ENCODE data around the gene U2AF1L4.

The U2AF1L4 gene

GRCh38 chr19:35742121-35742724 lies 3.0 kb downstream of the U2AF1L4 start, which contains the start of gene IGFLR1:
TSS of gene IGFLR1 (minus strand) at chr19:35742452. CDS start at chr19:35741180, 1,272 bp downstream.
- DNase-seq (ENCODE audit: low read depth, low spot score), result peak; percentile 61

- DNase-seq (ENCODE audit: low read depth, low spot score), result no peak
Observed at GRCh38 chr19:35741203-35741515, 4.1 kb downstream of the U2AF1L4 start.

- DNase-seq (ENCODE audit: low read depth, low spot score), result peak; percentile 92
Observed at GRCh38 chr19:35740423-35741202, 4.6 kb downstream of the U2AF1L4 start.

GRCh38 chr19:35740108-35740422 lies 5.2 kb downstream of the U2AF1L4 start:
- DNase-seq (ENCODE audit: low read depth, low spot score), result no peak

- no peak for DNase-seq (ENCODE audit: low read depth, low spot score)
Observed at GRCh38 chr19:35739275-35740107, 5.7 kb downstream of the U2AF1L4 start.

- no peak for DNase-seq (ENCODE audit: low read depth, low spot score)
Observed at GRCh38 chr19:35738887-35739229, 6.4 kb downstream of the U2AF1L4 start.

GRCh38 chr19:35738021-35738886 lies 7.0 kb downstream of the U2AF1L4 start:
- no peak for DNase-seq (ENCODE audit: low read depth, low spot score)

GRCh38 chr19:35736913-35737886 lies 8.0 kb downstream of the U2AF1L4 start:
- DNase-seq (ENCODE audit: low read depth, low spot score), result no peak

GRCh38 chr19:35734889-35735288 lies 10.3 kb downstream of the U2AF1L4 start:
- DNase-seq (ENCODE audit: low read depth, low spot score), result no peak

- DNase-seq (ENCODE audit: low read depth, low spot score), result no peak
Observed at GRCh38 chr19:35734273-35734672, 10.9 kb downstream of the U2AF1L4 start.

- no peak for DNase-seq (ENCODE audit: low read depth, low spot score)
Observed at GRCh38 chr19:35733180-35734125, 11.8 kb downstream of the U2AF1L4 start.

GRCh38 chr19:35732540-35733179 lies 12.6 kb downstream of the U2AF1L4 start:
- DNase-seq (ENCODE audit: low read depth, low spot score), result no peak

- no peak for DNase-seq (ENCODE audit: low read depth, low spot score)
Observed at GRCh38 chr19:35731779-35732405, 13.3 kb downstream of the U2AF1L4 start.

GRCh38 chr19:35731353-35731752 lies 13.9 kb downstream of the U2AF1L4 start:
- no peak for DNase-seq (ENCODE audit: low read depth, low spot score)

GRCh38 chr19:35730326-35730725 lies 14.9 kb downstream of the U2AF1L4 start:
- DNase-seq (ENCODE audit: low read depth, low spot score), result no peak

- DNase-seq (ENCODE audit: low read depth, low spot score), result no peak
Observed at GRCh38 chr19:35729763-35730162, 15.5 kb downstream of the U2AF1L4 start.

GRCh38 chr19:35729021-35729420 lies 16.2 kb downstream of the U2AF1L4 start:
- no peak for DNase-seq (ENCODE audit: low read depth, low spot score)

- DNase-seq (ENCODE audit: low read depth, low spot score), result no peak
Observed at GRCh38 chr19:35727956-35728706, 17.1 kb downstream of the U2AF1L4 start.

Measured in activated naive CD8-positive, alpha-beta T cell treated with anti-CD3 and anti-CD28 coated beads, Interleukin-2, amount 50 U/mL, for 16 hours (primary cell).